OCI-LY1 (cell line): ENCODE data around the gene RNF144B.

Experiments used
- EZH2 ChIP-seq: fragments of 200-600 bp; sonication (generic), shearing (Covaris generic); IDR thresholded peaks from 2 replicates; pipeline ENCODE4 v1.8.0; 2017; ENCODE audit warnings: borderline replicate concordance, mixed run types, mild to moderate bottlenecking, antibody characterized with exemption, low read length, moderate library complexity, mixed read lengths
- TF ChIP-seq, protein P1 (sequence below): fragments of 200-600 bp; sonication (generic), shearing (Covaris generic); IDR thresholded peaks from 2 replicates; pipeline ENCODE4 v1.5.1; 2017; ENCODE audit warnings: mild to moderate bottlenecking, antibody characterized with exemption, low read length, moderate library complexity, mixed read lengths

DNA sequence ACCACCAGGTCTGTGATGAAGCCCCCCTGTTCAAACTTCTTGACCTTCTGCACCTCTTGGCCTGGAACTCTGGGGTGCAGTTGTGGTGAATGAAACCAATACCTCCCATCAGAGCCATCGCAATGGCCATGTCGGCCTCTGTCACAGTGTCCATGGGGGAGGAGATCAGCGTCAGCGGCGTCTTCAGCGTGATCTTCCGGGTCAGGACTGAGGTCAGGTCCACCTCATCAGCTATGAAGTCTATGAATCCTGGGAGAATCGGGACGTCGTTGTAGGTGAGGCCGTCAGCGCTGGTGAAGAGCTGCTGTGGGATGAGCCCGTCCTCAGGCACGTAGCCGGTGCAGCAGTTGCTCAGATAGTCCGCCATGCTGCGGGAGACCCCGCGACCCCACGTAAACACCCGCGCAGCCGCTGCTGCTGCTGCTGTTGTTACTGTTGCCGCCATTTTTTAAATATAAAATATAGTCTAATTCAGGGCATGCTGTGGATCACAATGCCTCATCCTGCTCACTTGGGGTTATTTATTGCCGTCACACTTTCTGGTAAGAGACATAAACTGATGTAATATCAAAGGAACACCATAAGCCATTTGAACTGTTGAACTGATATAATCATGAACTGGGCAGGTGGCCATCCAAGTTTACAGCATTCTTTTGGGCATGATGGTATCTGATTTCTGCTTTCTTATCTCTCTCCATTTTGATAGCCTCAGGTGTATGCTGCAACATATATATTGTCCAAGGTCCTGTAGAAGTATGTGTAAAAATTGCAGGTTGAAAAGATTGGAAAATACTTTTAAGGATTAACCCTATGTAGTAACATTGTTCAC is 18.7 kb upstream of the RNF144B start:
- no peak for TF ChIP-seq EZH2
- TF ChIP-seq, protein P1, sequence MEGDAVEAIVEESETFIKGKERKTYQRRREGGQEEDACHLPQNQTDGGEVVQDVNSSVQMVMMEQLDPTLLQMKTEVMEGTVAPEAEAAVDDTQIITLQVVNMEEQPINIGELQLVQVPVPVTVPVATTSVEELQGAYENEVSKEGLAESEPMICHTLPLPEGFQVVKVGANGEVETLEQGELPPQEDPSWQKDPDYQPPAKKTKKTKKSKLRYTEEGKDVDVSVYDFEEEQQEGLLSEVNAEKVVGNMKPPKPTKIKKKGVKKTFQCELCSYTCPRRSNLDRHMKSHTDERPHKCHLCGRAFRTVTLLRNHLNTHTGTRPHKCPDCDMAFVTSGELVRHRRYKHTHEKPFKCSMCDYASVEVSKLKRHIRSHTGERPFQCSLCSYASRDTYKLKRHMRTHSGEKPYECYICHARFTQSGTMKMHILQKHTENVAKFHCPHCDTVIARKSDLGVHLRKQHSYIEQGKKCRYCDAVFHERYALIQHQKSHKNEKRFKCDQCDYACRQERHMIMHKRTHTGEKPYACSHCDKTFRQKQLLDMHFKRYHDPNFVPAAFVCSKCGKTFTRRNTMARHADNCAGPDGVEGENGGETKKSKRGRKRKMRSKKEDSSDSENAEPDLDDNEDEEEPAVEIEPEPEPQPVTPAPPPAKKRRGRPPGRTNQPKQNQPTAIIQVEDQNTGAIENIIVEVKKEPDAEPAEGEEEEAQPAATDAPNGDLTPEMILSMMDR, result no peak
